Kidney (tissue), 14 donors: Measurements from ENCODE around the gene MAPK1IP1L. TPM values are rescaled to one million over a fixed set of nuclear protein-coding genes. Genes with fewer than 3 reads are reported as not detected.
"Not testable (repeated sequence)": the region's sequence is repeated elsewhere in the genome, so short reads cannot be mapped to it uniquely, and the experiment has no call there.

Experiments
- DNase-seq, 5 donors: peaks; one replicate each; pipeline ENCODE4 v3.0.0-alpha.2; 2013 to 2020
- FAIRE-seq: peaks from 2 replicates; lab custom pipeline; 2012; peaks lifted over from hg19 to GRCh38; lab: Jason Lieb, UNC
- H3K27ac ChIP-seq, 2 donors: one replicate each; pipeline ENCODE4 v1.7.0; 2013; ENCODE audit warnings: low read depth in 2 of 2, low read length in 2 of 2, inconsistent platforms in 1 of 2
- H3K27me3 ChIP-seq: one replicate; pipeline ENCODE4 v1.7.1; 2013; ENCODE audit warnings: low read length, inconsistent platforms; ENCODE audit not compliant: control insufficient read depth, insufficient read depth
- H3K36me3 ChIP-seq, 3 donors: one replicate each; pipeline versions ENCODE4 v1.7.0 to v1.7.1; 2013; ENCODE audit warnings: low read length in 3 of 3, control low read depth in 1 of 3, inconsistent platforms in 1 of 3; ENCODE audit not compliant: insufficient read depth in 3 of 3, control insufficient read depth in 2 of 3
- H3K4me1 ChIP-seq, 3 donors: one replicate each; pipeline versions ENCODE4 v1.7.0 to v1.7.1; 2013; ENCODE audit warnings: low read length in 3 of 3, inconsistent platforms in 1 of 3, low read depth in 1 of 3; ENCODE audit not compliant: control insufficient read depth in 2 of 3, insufficient read depth in 2 of 3
- H3K4me3 ChIP-seq, 3 donors: one replicate each; pipeline versions ENCODE4 v1.7.0 to v1.8.1; 2013; ENCODE audit warnings: low read length in 3 of 3, control low read depth in 1 of 3, inconsistent platforms in 1 of 3
- H3K9ac ChIP-seq, 3 donors: one replicate each; pipeline versions ENCODE4 v1.7.0 to v1.7.1; 2013; ENCODE audit warnings: low read length in 3 of 3, control low read depth in 1 of 3, inconsistent platforms in 1 of 3
- H3K9me3 ChIP-seq, 3 donors: one replicate each; pipeline versions ENCODE4 v1.7.0 to v1.7.1; 2013; ENCODE audit warnings: low read length in 3 of 3, control low read depth in 1 of 3, inconsistent platforms in 1 of 3; ENCODE audit not compliant: control insufficient read depth in 2 of 3, insufficient read depth in 1 of 3
- intact Hi-C: fragments of 100-400 bp; cut with DNase I; formaldehyde crosslinking; loops from one replicate; pipeline ENCODE4 v1.11.1; 2022
- polyA plus RNA-seq: library from polyadenylated mRNA; stranded (reverse); fragments of 350-450 nt; fragmentation: Illumina TruSeq; extraction: RNeasy Lipid Tissue Mini Kit (QIAGEN cat#74804); gene quantifications from one replicate; pipeline ENCODE4 v1.2.3, GENCODE V29; 2014; ENCODE audit warnings: low read depth, low replicate concordance; ENCODE audit not compliant: insufficient read depth
- total RNA-seq: library from RNA; stranded (reverse); fragmentation: NEBNext Ultra II Directional; extraction: Animal tissue kit (Norgen Biotek cat#: 25700); gene quantifications from one replicate; pipeline ENCODE4 v1.2.1, GENCODE V29; 2021
- TF ChIP-seq, protein P1 (sequence below): IDR thresholded peaks from 3 replicates; pipeline ENCODE4 v1.5.1; 2012; ENCODE audit warnings: mild to moderate bottlenecking, moderate library complexity, borderline replicate concordance; ENCODE audit not compliant: insufficient read depth; ENCODE audit errors: extremely low read depth
- donor health status: control.
- donor health status: control.
- donor health status: control.
- donor health status: control.
- donor health status: control.
- donor health status: DM: yes; HTN: yes; CAD: no.
- donor health status: Normal renal cell carcinoma (clear cell type).

The MAPK1IP1L gene
- total and polyA plus RNA-seq, 2 donors from 2014 or later, result 43.3 to 101 TPM

DNA sequence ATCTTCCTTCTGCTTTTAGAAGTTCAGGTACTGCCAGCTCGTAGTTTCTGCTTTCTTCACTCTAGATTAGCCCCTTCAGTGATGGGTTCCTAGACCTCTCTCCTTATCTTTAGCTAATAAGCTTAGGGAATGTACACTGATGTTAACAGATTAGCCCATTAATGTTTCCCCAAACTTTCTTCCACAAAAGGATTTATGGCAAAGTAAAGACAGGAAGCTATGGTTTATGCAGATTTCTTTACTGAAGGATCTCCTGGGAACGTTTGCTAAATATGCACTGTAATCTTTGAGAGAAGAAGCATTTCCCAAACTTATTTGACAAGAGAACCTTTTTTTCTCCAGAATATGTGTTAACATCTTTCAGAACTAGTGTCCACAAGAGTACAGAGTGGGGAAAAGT lies 20.3 kb upstream of the MAPK1IP1L start:
- H3K27ac ChIP-seq, result no peak overlapping the region
- peaks cover 0 to 12% (median 3%) of the 10 kb centered on the region in 3 donors for H3K4me1 ChIP-seq

DNA sequence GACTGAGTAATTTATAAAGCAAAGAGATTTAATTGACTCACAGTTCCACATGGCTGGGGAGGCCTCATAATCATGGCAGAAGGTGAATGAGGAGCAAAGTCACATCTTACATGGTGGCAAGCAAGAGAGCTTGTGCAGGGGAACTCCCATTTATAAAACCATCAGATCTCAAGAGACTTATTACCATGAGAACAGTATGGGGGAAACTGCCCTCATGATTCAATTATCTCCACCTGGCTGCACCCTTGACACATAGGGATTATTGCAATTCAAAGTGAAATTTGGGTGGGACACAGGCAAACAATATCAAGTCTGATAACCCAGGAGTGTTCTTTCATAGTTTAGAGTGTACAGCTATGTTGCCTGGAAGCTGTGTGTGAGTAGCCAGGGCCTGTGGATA lies 13.5 kb upstream of the MAPK1IP1L start:
- FAIRE-seq, H3K27ac ChIP-seq, H3K9ac ChIP-seq, H3K36me3 ChIP-seq, H3K4me3 ChIP-seq, H3K9me3 ChIP-seq, intact Hi-C loops, H3K27me3 ChIP-seq, H3K4me1 ChIP-seq, DNase-seq: not testable (repeated sequence)

More for the DNA sequence above, 20.3 kb upstream of the MAPK1IP1L start:
- Histone ChIP-seq H3K9me3 (no peaks in the 10 kb centered on the region), H3K27me3 (no peaks in the 10 kb centered on the region), H3K4me3 (no peak overlapping the region), H3K9ac (no peak overlapping the region), H3K36me3 (peaks cover 0 to 6% (median 5%) of the 10 kb centered on the region in 3 donors)
- FAIRE-seq (no peak), DNase-seq (no peak)
- TF ChIP-seq, protein P1, sequence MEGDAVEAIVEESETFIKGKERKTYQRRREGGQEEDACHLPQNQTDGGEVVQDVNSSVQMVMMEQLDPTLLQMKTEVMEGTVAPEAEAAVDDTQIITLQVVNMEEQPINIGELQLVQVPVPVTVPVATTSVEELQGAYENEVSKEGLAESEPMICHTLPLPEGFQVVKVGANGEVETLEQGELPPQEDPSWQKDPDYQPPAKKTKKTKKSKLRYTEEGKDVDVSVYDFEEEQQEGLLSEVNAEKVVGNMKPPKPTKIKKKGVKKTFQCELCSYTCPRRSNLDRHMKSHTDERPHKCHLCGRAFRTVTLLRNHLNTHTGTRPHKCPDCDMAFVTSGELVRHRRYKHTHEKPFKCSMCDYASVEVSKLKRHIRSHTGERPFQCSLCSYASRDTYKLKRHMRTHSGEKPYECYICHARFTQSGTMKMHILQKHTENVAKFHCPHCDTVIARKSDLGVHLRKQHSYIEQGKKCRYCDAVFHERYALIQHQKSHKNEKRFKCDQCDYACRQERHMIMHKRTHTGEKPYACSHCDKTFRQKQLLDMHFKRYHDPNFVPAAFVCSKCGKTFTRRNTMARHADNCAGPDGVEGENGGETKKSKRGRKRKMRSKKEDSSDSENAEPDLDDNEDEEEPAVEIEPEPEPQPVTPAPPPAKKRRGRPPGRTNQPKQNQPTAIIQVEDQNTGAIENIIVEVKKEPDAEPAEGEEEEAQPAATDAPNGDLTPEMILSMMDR, result no peak
- intact Hi-C loops, result no loop called here

DNA sequence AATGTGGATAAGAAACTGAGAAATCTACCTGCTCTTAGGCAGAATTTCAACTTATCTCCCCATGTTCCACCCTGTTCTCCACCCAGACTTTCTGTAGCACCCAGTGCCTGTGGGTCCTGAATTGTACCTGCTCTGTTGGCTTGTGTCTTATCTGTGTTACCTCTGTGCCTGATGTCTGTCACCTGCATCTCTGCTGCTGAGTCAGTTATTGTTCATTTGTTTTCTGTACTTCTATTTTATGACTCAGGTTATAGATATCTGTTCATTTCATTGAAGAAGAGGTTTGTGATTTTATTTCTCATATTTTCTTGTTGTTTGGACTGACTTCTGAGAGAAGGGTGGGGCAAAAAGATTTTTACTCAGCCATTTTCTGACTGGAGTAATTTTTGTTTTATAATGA lies 12.7 kb upstream of the MAPK1IP1L start:
- DNase-seq (no peak), FAIRE-seq (no peak)
- TF ChIP-seq, protein P1, result no peak

DNA sequence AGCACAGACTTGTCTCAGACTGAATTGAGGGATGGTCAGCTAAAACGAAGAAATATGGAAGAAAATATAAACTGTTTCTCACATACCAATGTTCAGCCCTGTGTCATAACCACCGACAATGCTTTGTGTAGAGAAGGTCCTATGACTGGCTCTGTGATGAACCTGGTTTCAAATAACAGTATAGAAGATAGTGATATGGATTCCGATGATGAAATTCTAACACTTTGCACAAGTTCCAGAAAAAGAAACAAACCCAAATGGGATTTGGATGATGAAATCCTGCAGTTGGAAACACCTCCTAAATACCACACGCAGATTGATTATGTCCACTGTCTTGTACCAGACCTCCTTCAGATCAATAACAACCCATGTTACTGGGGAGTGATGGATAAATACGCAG lies 7.9 kb upstream of the MAPK1IP1L start:
- no peak overlapping the region for H3K4me3 ChIP-seq
- intact Hi-C loops, result no loop called here
- H3K4me1 ChIP-seq, result no peaks in the 10 kb centered on the region
- FAIRE-seq (no peak), DNase-seq (no peak)
- peaks cover 0 to 8% (median 6%) of the 10 kb centered on the region in 3 donors for H3K36me3 ChIP-seq
- no peaks in the 10 kb centered on the region for H3K9me3 ChIP-seq
- H3K27ac ChIP-seq, result no peak overlapping the region
- H3K9ac ChIP-seq, result no peak overlapping the region
- H3K27me3 ChIP-seq, result no peaks in the 10 kb centered on the region
- TF ChIP-seq, protein P1, result no peak

More for the DNA sequence above, 12.7 kb upstream of the MAPK1IP1L start:
- no peak overlapping the region for H3K4me3 ChIP-seq
- no peaks in the 10 kb centered on the region for H3K9me3 ChIP-seq
- no peak overlapping the region for H3K9ac ChIP-seq
- no peaks in the 10 kb centered on the region for H3K4me1 ChIP-seq
- no peak overlapping the region for H3K27ac ChIP-seq
- H3K36me3 ChIP-seq, result peaks cover 0 to 11% (median 9%) of the 10 kb centered on the region in 3 donors
- intact Hi-C loops, result no loop called here
- H3K27me3 ChIP-seq, result no peaks in the 10 kb centered on the region
